ENCODE measurements around the gene TTYH1. TPM values are rescaled to one million over a fixed set of nuclear protein-coding genes. Genes with fewer than 3 reads are reported as not detected.

Gene TTYH1
- polyA plus RNA-seq, 1 of the 3 experiments (the other 2 are of a cell fraction) = 0.05 TPM

DNA sequence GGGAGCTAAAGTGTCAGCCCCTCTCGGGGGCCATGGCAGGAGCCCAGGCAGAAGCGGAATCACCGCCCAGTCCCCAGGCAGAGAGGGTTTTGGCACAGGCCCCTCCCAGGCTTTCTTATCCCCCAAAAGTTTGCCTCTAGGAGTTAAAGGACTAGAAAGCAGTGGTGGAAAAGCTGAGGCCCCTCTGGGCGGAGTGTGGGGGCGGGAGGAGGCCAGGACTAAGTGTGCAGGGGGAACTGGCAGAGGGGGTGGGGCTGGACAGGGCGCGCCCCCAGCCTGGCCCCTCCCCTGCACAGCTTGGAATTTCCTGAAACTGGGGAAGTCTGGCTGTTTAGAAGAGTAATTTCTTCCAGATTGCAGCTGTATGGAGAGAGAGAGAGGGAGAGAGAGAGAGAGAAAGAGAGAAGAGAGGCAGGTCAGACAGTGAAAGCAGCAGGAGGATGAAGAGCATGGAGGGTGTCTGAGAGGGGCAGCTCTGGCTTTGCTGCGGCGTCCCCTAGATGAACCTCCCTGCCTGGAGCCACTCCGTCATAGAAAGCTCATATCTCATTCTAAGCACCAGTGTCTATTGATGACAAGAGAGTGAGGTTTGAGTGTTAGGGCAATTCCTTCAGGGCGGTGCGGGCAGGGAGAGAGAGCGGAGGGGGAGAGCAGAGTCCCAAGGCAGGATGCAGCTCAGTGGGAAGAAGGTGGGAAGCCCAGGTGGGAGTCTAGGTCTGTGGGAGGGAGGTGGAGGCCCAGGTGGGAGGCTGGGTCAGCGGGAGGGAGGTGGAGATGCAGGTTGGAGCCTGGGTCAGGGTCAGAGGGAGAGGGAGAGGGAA is 58.0 kb downstream of the TTYH1 start, which contains the start of gene CDC42EP5 (continued):
- TF ChIP-seq, protein P1, sequence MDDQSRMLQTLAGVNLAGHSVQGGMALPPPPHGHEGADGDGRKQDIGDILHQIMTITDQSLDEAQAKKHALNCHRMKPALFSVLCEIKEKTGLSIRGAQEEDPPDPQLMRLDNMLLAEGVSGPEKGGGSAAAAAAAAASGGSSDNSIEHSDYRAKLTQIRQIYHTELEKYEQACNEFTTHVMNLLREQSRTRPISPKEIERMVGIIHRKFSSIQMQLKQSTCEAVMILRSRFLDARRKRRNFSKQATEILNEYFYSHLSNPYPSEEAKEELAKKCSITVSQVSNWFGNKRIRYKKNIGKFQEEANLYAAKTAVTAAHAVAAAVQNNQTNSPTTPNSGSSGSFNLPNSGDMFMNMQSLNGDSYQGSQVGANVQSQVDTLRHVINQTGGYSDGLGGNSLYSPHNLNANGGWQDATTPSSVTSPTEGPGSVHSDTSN (IDR thresholded peaks at IDR 0.05) = no peak
- TF ChIP-seq CHD2 (IDR thresholded peaks at IDR 0.05; ENCODE audit: low read length, partially characterized antibody) (no peak), EP300 (IDR thresholded peaks at IDR 0.05; ENCODE audit: borderline replicate concordance in 1 of 2, low read depth in 1 of 2, low read length in 1 of 2) (no peak), FOXJ3 (CRISPR knock-in tag; IDR thresholded peaks at IDR 0.05) (no peak), NFIC (IDR thresholded peaks at IDR 0.05; ENCODE audit: borderline replicate concordance) (no peak)
- TF ChIP-seq, protein P2, sequence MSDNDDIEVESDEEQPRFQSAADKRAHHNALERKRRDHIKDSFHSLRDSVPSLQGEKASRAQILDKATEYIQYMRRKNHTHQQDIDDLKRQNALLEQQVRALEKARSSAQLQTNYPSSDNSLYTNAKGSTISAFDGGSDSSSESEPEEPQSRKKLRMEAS (IDR thresholded peaks at IDR 0.05; ENCODE audit: low read depth) = 0 out of 2 replicates have a peak, but pooled peaks have one; percentile 26

DNA sequence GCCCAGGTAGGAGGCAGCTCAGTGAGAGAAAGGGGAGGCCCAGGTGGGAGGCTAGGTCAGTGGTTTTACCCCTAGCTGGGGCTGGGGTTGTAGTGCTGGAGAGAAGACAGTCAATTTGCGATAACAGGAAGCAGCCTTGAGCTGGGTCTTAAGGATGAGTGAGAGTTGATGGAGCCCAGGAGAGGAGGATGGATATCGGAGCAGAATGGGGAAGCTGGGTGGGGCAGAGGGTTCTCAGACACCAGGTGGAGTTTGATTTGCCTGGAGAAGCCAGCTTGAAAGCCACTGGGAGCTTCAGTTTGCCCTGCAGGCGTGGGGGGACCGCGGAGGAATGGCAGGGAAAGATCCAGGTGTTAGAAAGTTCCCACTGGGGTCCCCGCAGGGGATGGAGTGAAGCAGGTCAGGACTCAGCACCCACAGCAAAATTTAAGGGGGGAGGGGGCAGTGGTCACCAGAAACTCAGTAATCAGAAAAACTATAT is 58.7 kb downstream of the TTYH1 start:
- Histone ChIP-seq H3K79me2 (ENCODE audit: insufficient read depth) (no peaks in the 10 kb centered on the region), H4K20me1 (ENCODE audit: insufficient read depth) (no peaks in the 10 kb centered on the region), H3K27me3 (ENCODE audit: insufficient read depth) (peaks cover 33% of the 10 kb centered on the region), H3K4me3 (ENCODE audit: low read depth in 2 of 2, low read length in 1 of 2) (no peak overlapping the region), H3K4me2 (peak overlapping the region; percentile 87), H3K9me2 (no peaks in the 10 kb centered on the region), H3F3A (replicated peaks; ENCODE audit: insufficient read depth) (peaks cover 17% of the 10 kb centered on the region), H3K4me1 (ENCODE audit: control insufficient read depth in 1 of 2, insufficient read depth in 2 of 2, low read depth in 1 of 2, low read length in 1 of 2) (no peaks in the 10 kb centered on the region; a peak in 1 of 4 replicates), H3K27ac (ENCODE audit: low read depth in 2 of 2, low read length in 1 of 2) (no peak overlapping the region), H3K9me3 (no peaks in the 10 kb centered on the region), H2AFZ (ENCODE audit: low read depth) (no peak overlapping the region), H3K9ac (no peak overlapping the region), H3K36me3 (replicated peaks in 1 of 2; ENCODE audit: control insufficient read depth in 1 of 2, insufficient read depth in 2 of 2, low read length in 1 of 2) (no peaks in the 10 kb centered on the region)
- POLR2A ChIA-PET = no interaction called here
- DNase-seq = no peak
- CTCF ChIA-PET = no interaction called here
- no peak for TF ChIP-seq RXRA (IDR thresholded peaks at IDR 0.05; ENCODE audit: borderline replicate concordance, low read depth)
- no peak for TF ChIP-seq EZH2phosphoT487 (IDR thresholded peaks at IDR 0.05; ENCODE audit: borderline replicate concordance, low read depth)
- TF ChIP-seq, protein P1 (IDR thresholded peaks at IDR 0.05) = no peak
- no peak for TF ChIP-seq GABPA (IDR thresholded peaks at IDR 0.05; ENCODE audit: low read depth)
- TF ChIP-seq MEF2A (IDR thresholded peaks at IDR 0.05; ENCODE audit: borderline replicate concordance, low read depth) = no peak
- no peak for TF ChIP-seq GATA2 (CRISPR knock-in tag; IDR thresholded peaks at IDR 0.05)
- no peak for TF ChIP-seq CHD2 (IDR thresholded peaks at IDR 0.05; ENCODE audit: low read length, partially characterized antibody)
- TF ChIP-seq SMC3 (IDR thresholded peaks at IDR 0.05; ENCODE audit: low read depth, low read length) = no peak
- TF ChIP-seq, protein P3, sequence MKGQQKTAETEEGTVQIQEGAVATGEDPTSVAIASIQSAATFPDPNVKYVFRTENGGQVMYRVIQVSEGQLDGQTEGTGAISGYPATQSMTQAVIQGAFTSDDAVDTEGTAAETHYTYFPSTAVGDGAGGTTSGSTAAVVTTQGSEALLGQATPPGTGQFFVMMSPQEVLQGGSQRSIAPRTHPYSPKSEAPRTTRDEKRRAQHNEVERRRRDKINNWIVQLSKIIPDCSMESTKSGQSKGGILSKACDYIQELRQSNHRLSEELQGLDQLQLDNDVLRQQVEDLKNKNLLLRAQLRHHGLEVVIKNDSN (IDR thresholded peaks at IDR 0.05; ENCODE audit: borderline replicate concordance, low read depth) = no peak
- no peak for TF ChIP-seq JUND (IDR thresholded peaks at IDR 0.05)
- TF ChIP-seq FOXJ3 (CRISPR knock-in tag; IDR thresholded peaks at IDR 0.05) = no peak
- no peak for TF ChIP-seq TAF1 (IDR thresholded peaks at IDR 0.05; ENCODE audit: borderline replicate concordance, low read depth, low read length)
- 11% methylated on average over 6 of the region's 6 CpGs for WGBS (ENCODE audit: low lambda C conversion rate)

Data from SK-N-SH (cell line).